ENCODE data around the gene BRSK2.

DNA sequence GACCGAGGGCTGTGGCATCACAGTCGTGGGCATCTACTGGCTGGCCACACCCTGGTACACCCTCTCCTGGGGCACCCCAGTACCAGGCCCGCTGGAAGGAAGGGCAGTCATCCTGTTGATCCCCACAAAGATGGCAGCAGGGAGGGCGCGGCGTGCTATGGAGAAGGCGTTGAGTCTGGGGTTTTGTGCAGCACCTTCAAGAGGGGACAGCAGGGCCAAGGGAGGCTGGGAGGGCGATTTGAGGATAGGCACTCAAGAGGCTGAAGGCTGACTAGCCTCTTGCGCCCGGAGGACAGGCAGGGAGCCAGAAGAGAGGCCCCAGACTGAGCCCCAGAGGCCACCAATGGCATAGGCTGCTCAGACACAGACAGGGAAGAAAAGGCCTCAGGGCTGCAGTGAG lies 2.2 kb upstream of the BRSK2 start:
- TF ChIP-seq POLR2A (IDR thresholded peaks at IDR 0.05; ENCODE audit: low read length): no peak
- no peak for TF ChIP-seq GATA1 (IDR thresholded peaks at IDR 0.05; ENCODE audit: low read depth, low read length)

Measured in erythroblast (primary cell).